CD1c-positive myeloid dendritic cell (primary cell): ENCODE data around the gene KBTBD6.
"Not testable (repeated sequence)": the region's sequence is repeated elsewhere in the genome, so short reads cannot be mapped to it uniquely, and the experiment has no call there.

Experiments used
- DNase-seq: peaks from one replicate; pipeline ENCODE4 v3.0.0-alpha.2; 2016; ENCODE audit errors: extremely low spot score

KBTBD6 gene

GRCh38 chr13:41132512-41133152, at the start of gene KBTBD6:
KBTBD6 (minus strand) TSS chr13:41132802; CDS start chr13:41132511, 291 bp downstream.
- DNase-seq = peak; percentile 99

GRCh38 chr13:41182231-41182630, 49.6 kb upstream of the KBTBD6 start:
- no peak for DNase-seq

GRCh38 chr13:41179593-41180250, 47.1 kb upstream of the KBTBD6 start:
- DNase-seq = no peak

GRCh38 chr13:41178040-41178439, 45.4 kb upstream of the KBTBD6 start:
- DNase-seq = peak; percentile 41

GRCh38 chr13:41177616-41178015, 45.0 kb upstream of the KBTBD6 start:
- peak; percentile 51 for DNase-seq

- not testable (repeated sequence) for DNase-seq
Measured at GRCh38 chr13:41175576-41175975, 43.0 kb upstream of the KBTBD6 start.

GRCh38 chr13:41162151-41162550, 29.5 kb upstream of the KBTBD6 start:
- no peak for DNase-seq

GRCh38 chr13:41159174-41159573, 26.6 kb upstream of the KBTBD6 start:
- no peak for DNase-seq

GRCh38 chr13:41157048-41157717, 24.6 kb upstream of the KBTBD6 start:
- no peak for DNase-seq

- DNase-seq = no peak
Measured at GRCh38 chr13:41156620-41157019, 24.0 kb upstream of the KBTBD6 start.

GRCh38 chr13:41154042-41154441, 21.4 kb upstream of the KBTBD6 start:
- no peak for DNase-seq

- DNase-seq = no peak
Measured at GRCh38 chr13:41152005-41152404, 19.4 kb upstream of the KBTBD6 start.

GRCh38 chr13:41150058-41150457, 17.5 kb upstream of the KBTBD6 start:
- no peak for DNase-seq

- DNase-seq = no peak
Measured at GRCh38 chr13:41148419-41149283, 16.0 kb upstream of the KBTBD6 start.

GRCh38 chr13:41145136-41145908, 12.7 kb upstream of the KBTBD6 start:
- DNase-seq = no peak

GRCh38 chr13:41144576-41144975, 12.0 kb upstream of the KBTBD6 start:
- DNase-seq = no peak

- no peak for DNase-seq
Measured at GRCh38 chr13:41139296-41139966, 6.8 kb upstream of the KBTBD6 start.

- no peak for DNase-seq
Measured at GRCh38 chr13:41137951-41138350, 5.3 kb upstream of the KBTBD6 start.

GRCh38 chr13:41137241-41137640, 4.6 kb upstream of the KBTBD6 start:
- no peak for DNase-seq

GRCh38 chr13:41136396-41137031, 3.9 kb upstream of the KBTBD6 start:
- DNase-seq = no peak
